GM18909 (cell line): ENCODE results near the gene AHNAK2.

Source experiments
- ATAC-seq: cut with Tn5 transposase; IDR thresholded peaks from one replicate; pipeline ENCODE4 v1.9.1; 2021; ENCODE audit warnings: mild to moderate bottlenecking; ENCODE audit not compliant: unreplicated experiment, poor library complexity

Gene AHNAK2

DNA sequence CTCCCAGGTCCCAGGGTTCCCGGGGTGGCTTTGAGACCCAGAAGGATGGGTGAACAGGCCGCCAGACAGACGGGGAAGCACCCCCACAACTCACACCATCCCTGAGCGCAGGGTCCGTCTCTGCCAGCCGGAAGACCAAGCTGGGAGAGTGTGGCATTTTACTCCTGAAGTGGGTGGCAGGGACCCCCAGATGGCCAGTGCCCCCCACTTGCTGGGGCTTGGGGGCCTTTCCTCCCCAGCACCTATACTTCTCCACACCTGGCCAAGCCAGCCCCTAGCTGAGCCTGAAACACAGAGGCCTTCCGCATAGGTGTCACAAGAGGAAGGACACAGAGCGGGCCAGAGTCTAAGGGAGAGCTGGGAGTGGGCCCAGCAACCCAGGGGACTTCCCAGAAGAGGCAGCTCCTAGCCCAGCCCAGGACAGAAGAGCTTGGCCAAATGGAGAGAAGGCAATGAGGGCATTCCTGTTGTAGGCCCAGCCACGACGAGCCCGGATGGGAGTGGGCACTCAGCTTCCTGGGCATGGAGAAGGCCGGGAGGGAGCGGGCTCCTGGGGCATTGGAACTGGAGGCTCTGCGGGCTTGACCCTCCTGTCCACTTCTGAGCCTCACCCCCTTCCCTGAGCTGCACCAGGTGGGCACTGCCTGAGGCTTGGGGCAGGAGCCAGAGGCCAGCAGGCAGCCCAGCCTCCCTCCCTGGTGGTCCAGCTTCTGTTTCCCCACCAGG, 3.3 kb downstream of the AHNAK2 start:
- no peak for ATAC-seq

DNA sequence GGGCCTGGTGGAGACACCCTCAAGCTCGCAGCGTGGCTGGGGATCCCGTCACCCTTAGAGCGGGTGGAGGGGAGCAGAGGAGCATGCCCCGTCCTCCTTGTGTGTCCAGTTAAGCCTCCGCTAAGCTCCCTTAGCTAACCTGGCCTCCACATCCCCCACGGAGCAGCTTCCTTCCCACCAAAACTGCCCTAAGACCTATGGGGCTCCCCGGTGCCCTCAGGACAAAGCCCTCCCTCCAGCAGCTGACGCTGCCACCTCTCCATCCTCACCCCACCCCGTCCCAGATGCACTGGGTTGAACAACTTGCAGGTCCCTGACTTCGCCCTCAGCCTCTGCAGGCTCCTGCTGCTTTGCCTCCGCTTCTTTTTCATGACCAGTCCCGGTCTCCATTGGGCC, 4.0 kb downstream of the AHNAK2 start:
- ATAC-seq, result no peak

DNA sequence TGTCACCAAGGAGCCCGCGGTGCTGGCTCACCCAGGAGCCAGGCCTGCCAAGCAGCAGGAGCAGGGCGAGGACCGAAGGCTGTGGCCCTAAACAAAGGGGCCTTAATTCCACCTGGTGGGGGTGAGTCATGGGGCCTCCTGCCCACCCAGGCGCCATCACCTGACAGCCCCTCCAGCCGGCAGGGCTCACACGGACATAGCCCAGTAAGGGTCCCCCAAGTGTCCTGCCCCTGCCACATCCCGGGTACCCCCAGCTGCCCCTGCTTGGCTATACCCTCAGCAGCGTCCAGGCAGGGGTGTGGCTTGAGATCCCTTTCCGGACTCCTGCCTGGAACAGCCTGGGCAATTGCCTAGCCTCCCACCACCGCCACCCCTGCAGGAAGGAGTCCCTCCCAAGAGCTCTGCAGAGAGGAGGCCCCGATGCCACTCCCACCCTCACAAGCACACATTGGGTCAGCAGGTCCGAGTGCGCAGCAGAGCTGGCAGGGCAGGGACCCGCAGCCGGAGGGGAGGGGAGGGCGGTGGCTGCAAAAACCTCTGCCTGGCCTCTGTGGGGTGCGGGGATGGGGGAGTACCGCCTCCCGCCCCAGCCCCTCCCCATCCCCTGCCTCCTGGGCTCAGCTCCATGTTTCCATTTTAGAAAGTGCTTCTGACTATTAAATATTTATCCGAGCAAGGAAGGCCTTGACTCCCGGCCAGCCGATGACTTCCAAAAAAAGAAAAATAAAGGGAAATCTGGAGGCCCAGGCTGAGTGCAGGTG, 4.6 kb downstream of the AHNAK2 start:
- no peak for ATAC-seq

DNA sequence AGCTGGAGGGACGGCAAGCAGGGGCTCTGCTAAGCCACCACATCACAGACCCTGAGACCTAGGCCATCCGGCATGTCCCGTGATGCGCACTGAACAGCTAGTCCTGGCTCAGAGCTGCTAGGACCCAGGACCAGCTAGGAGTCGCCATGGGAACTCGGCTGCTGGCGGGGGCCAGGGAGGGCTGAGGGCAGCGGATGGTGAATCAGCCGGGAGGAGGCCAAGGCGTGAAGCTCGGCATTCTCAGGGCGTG, 5.1 kb downstream of the AHNAK2 start:
- ATAC-seq, result no peak

DNA sequence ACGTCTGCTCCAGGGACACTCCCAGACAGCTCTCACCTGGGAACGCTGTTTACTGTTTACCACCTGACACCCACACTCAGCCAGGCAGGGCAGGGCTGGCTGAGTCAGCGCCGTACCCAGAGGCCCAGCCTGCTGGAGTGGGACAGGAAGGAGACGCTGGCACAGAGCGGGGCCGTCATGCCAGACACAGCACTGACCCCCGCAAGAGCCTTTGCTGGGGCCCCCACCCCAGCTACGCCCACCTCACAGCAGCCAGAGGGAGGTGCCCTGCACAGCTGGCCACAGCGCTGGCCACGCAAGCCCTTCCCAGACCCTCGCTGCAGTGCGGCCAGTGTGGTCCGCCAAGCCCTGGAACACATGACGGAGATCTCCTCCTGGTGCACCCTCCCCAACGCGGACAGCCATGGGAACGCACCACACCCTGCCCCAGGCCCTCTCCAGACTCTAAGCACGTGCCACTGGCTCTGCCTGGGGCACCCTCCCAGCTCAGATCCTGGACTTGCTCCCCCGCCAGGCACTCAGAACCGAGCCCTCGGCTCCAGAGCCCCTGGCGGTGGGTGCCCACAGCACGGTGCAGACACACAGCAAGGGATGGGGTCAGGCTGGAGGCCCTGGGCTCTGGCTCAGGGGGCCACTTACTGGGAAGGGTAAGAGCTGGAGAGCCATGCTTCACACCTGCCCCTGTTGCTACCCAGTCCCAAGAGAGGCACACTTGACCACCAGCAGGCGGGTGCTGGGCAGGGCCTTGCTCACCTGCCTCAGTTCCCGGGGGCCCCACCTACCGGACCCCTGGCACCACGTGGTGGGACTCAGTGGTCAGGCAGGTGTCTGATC, 5.7 kb downstream of the AHNAK2 start:
- ATAC-seq, result no peak

DNA sequence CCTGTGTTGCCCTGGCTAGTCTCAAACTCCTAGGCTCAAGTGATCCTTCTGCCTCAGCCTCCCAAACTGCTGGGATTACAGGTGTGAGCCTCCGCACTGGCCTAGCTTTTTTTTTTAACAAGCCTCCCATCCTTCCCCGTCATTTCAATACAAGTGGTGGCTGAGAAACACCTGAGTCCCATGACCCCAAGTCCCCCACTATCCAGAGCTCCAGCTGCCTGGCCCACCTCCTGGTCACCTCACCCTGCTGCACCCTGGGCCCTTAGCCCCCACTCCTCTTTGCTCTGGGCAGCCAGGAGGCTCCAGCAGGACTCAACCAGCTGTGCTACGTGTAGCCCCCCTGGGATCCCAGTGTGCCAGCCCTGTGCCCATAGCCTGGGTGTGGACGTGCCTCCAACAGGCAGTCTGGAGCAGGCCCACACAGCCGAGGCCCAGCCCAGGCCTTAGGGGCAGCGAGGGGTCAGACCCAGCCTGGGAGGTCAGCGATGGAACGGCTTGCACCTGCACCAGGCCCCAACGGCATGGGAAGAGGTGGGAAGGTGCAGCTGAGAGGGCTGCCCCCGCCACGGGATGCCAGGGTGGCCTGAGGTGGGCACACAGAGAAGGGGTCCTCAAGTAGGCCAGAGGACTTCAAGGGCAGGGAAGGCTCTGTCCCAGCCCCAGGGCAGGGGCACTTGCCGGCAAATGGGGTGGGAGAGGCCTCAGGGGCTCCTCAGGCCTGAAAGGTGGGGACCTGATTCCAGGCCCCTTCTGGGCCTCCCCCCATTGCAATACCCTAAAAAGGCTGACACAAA, 6.5 kb downstream of the AHNAK2 start:
- no peak for ATAC-seq

DNA sequence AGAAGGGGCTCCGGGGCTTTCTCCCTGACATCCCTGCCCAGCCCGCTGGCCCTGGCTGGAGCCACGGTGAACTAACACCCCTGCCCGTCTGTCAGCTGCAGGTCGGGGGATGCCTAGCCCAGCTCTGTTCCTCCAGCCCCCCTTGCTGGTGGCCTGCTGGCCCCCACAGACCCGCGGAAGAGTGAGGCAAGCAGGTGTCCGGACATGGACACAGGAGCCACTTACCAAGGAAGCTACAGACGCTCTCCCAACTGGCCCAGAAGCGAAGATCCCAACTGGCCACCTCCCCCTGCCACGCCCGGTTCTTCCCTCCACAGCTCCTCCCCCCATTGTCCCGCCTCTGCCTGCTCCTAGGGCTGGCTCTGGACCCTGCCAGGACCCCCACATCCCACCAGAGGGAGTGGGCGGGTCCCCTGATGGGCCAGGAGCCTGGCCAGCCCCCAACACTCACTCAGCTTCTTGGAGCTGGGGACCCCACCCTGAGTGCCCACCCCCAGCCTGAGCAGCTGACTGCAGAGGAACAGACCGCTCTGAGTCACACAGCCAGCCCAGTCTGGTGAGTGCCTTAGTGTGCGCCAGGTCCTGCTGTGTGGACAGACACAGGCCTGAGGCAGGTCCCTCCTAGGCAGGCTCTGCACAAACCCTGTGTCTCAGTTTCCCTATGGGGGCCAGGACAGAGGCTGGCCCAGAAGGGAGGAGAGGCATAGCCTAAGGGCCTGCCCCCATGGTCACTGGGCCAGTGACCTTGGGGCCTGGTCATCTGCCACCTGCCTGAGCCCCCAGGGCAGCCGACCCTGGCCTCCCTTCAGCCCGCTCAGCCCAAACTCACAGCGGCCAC, 7.7 kb downstream of the AHNAK2 start:
- ATAC-seq, result no peak

DNA sequence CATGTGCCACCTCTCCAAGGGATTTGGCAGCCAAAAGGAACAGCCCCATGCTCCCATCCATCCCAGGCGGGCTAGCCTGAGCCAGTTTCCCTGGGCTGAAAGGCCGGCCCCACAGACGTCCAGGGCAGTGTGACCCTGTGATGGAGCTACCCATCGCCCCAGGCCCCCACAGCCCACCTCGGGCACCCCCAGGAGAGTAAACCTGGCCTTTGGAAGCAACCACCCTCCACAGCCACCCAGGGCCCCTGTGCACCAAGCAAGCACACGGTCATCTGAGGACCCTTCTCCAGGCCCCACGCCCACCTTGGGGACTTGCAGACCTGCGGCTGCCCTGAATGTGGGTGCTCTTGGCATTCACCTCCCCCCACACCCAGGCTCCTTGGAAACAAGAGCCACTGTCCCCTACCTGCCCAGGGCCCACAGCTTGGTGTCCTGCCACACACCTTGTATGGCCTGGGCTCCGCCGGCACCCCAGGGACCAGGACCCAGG, 8.4 kb downstream of the AHNAK2 start:
- no peak for ATAC-seq

DNA sequence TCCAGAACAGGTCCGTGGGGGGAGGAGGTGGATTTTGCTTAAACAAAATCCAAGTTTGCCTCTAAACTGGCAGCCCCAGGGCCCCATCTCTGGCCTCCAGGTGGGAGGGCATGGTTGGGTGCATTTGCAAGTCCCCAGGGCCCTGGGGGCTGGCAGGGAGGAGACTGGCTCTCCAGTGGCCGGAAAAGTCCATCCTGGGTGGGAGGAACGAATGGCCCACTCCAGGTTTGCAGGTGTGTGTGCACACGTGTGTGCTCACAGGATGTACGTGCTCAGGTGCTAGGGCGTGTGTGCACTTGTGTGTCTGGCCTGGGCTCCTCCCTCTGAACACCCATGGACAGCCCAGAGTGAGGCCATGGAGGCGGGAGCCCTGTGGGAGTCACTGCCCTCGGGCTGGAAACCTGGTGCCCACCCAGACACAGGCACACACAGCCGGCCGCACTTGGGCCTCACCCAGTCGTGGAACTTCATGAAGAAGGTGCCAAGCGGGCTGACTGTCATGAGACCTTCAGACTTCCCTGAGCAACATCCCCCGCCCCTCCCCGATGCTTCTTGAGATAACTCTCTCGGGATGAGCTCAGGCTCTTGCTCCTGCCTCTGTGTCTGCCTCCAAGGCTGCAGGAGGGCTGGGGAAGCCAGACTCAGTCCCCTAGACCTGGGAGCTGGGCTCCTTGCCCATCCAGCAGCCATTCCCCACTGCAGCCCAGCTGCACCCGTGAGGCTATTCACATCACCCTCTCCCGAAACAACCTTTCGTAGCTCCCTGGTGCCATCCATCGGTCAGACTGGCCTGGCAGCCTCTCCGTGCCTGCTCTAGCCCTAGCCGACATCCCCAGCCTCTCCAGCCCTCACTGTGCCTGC, 9.4 kb downstream of the AHNAK2 start:
- ATAC-seq, result no peak

DNA sequence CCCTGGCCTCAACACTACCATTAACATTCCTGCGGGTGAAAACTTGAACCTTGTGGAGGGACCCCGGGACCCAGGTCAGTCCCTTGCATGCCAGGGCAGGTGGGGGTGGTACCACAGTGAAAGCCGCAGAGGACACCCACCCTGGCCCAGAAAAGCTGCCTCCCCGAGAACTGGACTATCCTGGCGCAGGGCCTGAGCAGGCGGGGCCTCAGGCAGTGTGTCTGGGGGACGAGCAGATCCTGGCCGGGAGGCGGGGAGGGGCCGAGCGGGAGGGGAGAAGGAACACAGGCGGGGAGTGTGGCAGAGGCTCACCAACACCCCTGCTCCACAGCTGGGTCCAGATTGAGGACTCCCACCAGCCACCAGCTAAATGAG, 10.0 kb downstream of the AHNAK2 start:
- ATAC-seq, result no peak

DNA sequence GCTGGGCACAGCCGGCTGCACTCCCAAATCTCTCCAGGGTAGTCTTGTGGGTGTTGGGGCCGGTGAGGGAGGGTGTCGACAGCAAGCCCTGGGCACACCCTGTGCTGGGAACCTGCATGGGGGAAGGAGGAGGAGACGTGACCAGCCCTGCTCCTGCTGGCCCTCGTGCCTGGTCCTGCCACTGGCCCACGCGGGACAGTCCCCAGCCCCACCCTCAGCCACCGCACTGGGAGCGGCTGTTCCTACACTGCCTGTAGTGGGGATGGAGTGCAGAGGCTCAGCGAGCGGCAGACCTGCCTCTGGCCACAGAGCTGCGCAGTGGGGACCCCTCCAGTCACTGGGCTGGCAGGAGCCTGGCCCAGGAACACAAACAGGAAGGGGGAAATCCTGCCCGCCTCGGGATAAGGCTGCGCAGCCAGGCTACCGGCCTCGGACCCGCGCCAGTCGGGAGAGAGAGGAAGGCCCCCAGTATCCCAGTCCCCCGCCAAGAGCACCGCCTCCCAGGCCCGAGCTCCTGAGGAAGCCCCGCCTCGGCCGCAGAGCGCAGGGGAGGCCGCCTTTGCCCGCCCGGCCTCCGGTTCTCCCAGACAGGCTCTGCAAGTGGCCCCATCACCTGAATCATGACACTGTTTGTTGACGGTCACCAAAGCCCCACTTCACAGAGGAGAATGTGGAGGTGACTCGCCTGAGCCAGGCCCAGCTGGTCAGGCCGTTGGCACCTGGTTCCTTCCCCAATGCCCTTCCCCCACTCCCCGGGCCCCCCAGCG, 10.6 kb downstream of the AHNAK2 start:
- no peak for ATAC-seq

DNA sequence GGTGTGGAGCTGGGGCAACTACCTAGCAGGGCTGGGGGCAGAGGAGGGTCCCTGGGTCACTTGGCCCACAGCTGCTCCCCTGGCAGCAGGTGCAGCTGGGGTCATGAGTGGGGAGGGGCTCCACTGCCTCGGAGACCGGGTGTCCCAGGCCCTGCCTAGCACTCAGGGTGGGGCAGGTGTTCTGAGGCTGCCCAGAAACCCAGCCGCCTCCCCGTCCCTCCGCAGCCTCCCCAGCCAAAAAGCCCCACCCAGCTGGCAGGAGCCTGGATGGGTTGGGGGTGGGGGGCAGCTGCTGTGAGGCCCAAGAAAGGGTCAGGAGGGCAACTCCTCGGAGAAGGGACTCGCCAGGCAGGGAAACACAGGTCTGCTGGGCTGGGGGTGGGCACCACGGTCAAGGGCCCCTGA, 11.2 kb downstream of the AHNAK2 start:
- no peak for ATAC-seq

DNA sequence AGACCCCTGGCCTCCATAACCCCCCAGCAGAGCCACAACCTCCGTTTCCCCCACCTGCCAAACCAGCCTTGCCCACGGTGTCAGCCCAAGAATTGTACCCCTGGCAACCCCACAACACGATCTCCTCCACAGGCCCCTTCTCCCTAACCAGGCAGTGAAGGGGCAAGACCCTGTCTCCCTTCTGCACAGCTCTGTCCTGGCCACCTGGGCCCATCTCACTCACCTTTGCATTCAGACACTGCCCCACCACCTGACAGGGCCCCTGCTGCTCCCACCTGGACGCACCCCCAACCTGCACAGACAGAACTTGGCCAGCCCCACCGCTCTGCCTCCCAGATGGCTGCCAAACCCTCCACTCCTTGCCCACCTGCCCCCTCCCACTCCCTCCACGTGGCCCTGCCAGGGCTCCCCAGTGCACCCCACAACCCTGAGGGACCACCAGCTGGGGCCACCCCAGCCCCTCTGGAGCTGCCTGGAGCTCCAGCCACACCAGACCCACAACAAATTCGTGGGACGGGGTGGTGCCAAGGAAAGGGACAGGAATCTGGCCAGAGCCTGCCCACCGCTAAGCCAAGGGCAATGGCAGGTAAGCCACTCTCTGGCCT, 11.8 kb downstream of the AHNAK2 start:
- no peak for ATAC-seq

DNA sequence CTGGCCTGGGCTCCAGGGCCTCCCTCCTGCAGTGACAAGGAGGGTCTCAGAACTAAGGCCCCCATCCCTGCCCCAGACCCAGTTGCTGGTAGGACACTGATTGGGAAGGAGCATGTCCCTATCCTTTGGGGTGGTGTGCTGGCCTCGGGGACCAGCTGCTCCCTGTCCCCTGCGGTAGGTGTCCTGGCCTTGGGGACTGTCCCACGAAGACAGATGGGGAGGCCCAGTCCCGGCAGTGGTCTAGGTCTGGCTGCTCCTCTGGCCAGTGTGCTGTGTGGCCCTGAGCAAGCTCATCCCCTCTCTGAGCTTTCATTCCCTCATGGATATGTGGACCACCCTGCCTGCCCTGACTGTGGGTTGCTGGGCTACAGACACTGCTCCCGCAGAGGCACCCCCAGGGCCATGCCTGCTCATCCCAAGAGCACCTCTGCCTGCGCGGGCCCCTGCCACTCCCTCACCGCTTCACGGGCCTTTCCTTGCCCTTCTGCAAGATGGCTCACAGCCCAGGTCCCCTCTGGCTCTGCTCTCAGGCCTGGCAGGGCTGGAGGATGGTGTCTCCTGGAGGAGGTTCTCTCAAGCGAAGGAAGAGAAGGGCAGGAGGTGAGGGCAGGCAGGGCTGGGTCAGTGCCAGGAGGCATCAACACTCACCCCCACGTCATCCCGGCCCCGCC, 12.5 kb downstream of the AHNAK2 start:
- ATAC-seq, result no peak

DNA sequence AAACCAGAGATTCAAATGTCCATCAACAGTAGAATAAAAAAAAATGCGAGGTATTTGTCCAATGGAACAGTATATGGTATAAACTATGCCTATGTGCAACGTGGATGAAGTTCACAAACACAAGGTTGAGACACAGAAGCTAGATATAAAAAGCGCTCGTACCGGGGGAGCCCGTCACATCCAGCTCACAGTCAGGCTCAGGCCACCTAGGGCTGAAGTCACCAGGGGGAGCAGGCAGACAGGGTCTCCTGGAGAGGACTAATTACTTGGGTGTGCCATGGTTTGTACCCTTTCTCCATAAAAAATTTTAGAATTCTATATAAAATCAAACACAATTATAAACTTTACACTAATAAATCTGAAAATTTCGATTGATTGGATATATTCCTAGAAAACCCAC, 13.6 kb downstream of the AHNAK2 start:
- no peak for ATAC-seq

DNA sequence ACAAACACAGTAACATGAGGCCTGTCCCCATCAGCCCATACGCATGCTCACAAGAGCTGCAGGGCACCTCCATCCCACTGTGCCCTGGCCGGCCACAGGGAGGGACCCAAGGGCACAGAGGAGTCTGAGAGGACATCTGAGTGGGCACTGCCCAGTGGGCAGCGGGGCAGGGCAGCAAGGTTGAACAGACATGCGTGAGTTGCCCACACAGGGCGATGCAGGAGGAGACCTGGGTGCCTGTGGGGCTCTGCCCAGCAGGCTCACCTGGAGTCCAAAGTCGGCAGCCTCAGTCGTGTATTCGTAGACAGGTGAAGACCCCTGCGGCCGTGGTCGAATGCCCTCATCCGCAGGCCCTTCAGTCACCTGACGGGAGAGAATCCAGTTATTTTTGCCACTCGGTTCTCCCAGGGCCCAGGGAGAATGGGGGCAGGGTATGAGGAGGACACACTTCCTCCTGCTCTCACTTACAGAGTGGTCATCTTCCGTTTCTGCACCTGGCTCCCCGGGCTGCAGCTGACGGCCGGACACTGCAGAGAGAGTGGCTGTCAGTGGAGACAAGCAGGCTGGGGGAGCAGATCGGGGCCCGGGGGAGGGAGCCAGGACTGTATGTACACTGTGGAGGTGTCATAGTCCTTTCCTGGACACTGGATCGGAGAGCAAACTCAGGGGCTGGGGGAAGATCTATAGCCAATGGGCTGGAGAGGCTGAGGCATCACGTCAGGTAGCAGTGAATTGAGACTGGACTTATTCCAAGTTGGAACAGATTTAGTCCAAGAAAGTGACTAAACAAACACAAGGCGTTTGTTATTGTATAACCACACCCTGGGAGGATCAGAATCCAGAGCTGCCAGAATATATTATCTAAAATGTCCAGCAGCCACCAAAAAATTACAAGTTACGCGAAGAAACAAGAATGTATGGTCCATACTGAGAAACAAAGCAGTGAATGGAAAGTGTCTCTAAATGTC, 20.7 kb downstream of the AHNAK2 start:
- no peak for ATAC-seq
